KOPT-K1 (cell line): ENCODE measurements around the gene TEF.
"Not testable (repeated sequence)": the region's sequence is repeated elsewhere in the genome, so short reads cannot be mapped to it uniquely, and the experiment has no call there.

Source experiments
- H3K27ac ChIP-seq: fragments of 200-600 bp; sonication (generic); 2 replicates; pipeline ENCODE4 v1.5.1; 2016; ENCODE audit warnings: antibody characterized with exemption, mild to moderate bottlenecking, low read depth, low read length; ENCODE audit not compliant: poor library complexity, severe bottlenecking
- H3K36me3 ChIP-seq: fragments of 200-600 bp; sonication (generic); 2 replicates; pipeline ENCODE4 v1.5.1; 2017; ENCODE audit warnings: antibody characterized with exemption, mild to moderate bottlenecking, low read length, moderate library complexity; ENCODE audit not compliant: insufficient read depth
- H3K9me3 ChIP-seq: fragments of 200-600 bp; sonication (generic); 2 replicates; pipeline ENCODE4 v1.5.1; 2017; ENCODE audit warnings: antibody characterized with exemption, low read length, mild to moderate bottlenecking; ENCODE audit not compliant: insufficient read depth, poor library complexity, severe bottlenecking

TEF gene

GRCh38 chr22:41384128-41384527 lies 2.4 kb downstream of the TEF start:
- H3K27ac ChIP-seq: no peak overlapping the region
- no peaks in the 10 kb centered on the region for H3K9me3 ChIP-seq
- no peaks in the 10 kb centered on the region for H3K36me3 ChIP-seq

DNA sequence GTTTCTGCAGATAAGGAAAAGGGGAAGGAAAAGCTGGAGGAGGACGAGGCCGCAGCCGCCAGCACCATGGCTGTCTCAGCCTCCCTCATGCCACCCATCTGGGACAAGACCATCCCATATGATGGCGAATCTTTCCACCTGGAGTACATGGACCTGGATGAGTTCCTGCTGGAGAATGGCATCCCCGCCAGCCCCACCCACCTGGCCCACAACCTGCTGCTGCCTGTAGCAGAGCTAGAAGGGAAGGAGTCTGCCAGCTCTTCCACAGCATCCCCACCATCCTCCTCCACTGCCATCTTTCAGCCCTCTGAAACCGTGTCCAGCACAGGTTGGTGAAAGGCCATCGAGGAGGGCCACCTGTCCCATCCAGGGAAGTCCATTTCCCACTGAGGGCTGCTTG lies 5.6 kb downstream of the TEF start:
- Histone ChIP-seq H3K9me3 (no peaks in the 10 kb centered on the region), H3K36me3 (no peaks in the 10 kb centered on the region), H3K27ac (no peak overlapping the region)

GRCh38 chr22:41394012-41394356 lies 12.2 kb downstream of the TEF start:
- H3K36me3 ChIP-seq: peaks cover 13% of the 10 kb centered on the region; the same call in 1 of the 2 replicates
- H3K27ac ChIP-seq: no peak overlapping the region
- H3K9me3 ChIP-seq: no peaks in the 10 kb centered on the region

DNA sequence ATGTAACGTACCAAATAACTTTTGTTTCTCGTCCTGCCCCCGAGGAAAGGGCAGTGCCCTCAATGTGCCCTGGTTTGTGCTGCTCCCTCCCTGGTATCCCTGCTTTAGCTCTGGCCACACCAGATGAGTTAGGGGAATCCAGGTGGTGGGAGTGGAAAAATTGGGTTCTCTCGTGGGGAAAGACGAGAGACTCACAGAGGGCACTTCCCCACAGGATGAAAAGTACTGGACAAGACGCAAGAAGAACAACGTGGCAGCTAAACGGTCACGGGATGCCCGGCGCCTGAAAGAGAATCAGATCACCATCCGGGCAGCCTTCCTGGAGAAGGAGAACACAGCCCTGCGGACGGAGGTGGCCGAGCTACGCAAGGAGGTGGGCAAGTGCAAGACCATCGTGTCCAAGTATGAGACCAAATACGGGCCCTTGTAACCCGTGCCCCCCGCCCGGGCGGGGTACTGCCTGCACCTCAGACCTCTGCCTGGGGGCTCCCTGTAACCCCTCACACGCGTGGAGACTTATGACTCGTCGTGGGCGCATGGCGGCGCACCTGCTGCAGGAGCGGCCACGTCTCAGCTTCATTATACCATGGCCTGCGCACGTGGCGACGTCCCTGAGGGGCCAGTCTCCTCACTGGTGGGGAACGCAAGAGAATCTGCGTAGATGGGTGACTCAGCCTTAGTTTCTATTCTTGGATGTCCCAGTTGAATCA lies 13.9 kb downstream of the TEF start:
- Histone ChIP-seq H3K9me3 (no peaks in the 10 kb centered on the region), H3K27ac (no peak overlapping the region), H3K36me3 (peaks cover 13% of the 10 kb centered on the region; the same call in 1 of the 2 replicates)

DNA sequence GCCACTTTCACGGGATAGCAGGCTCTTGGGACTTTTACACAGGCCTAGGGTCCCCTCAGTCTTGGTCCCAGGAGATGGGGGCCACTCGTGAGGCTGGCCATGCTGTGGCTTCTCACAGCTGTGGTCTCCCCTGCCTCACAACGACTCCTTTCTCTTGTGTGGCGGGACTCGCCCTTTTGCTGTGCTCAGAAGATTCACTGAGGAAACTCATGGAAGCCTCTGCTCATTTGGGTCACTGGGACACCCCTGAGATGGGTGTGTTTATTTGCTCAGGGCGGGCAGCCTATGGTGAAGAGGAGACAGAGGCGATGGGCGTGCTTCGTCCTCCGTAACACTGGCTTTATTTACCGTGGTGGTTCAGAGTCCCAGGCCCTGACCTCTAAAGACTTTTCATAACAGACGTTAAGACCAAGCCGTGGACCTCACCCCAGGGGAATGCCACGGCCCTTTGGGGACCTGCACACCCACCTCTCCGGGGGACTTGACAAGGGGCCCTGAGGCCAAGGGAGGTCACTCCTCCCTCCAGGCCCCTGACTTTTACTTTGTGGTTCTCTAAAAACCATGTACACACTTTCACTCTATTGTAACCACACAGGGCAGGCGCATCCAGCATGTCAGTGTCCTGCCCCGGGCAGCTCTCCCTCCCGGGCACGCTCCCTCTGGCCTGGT lies 15.5 kb downstream of the TEF start:
- Histone ChIP-seq H3K27ac (no peak overlapping the region), H3K36me3 (peaks cover 13% of the 10 kb centered on the region; the same call in 1 of the 2 replicates)

DNA sequence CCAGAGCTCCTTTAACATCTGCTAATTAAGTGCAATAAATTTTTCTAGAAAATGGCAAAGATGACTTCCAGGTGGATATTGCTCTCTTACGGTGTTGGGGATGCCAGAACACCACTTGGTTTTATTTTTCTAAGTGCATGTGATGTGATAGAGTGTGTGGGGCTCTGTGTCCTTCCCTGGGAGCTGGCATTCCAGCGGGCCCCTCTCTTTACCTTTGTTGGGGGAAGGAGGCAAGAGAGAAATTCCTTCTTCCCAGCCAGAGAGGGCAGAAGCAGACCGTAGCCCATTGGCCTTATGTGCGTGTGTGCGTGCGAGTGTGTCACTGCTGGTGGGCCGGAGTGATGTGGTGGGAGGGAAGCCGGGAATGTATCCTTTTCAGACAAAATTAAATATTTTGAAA lies 17.2 kb downstream of the TEF start:
- H3K9me3 ChIP-seq: no peaks in the 10 kb centered on the region
- H3K27ac ChIP-seq: no peak overlapping the region
- peaks cover 13% of the 10 kb centered on the region; the same call in 1 of the 2 replicates for H3K36me3 ChIP-seq

More for the DNA sequence above, 15.5 kb downstream of the TEF start:
- H3K9me3 ChIP-seq: no peaks in the 10 kb centered on the region

DNA sequence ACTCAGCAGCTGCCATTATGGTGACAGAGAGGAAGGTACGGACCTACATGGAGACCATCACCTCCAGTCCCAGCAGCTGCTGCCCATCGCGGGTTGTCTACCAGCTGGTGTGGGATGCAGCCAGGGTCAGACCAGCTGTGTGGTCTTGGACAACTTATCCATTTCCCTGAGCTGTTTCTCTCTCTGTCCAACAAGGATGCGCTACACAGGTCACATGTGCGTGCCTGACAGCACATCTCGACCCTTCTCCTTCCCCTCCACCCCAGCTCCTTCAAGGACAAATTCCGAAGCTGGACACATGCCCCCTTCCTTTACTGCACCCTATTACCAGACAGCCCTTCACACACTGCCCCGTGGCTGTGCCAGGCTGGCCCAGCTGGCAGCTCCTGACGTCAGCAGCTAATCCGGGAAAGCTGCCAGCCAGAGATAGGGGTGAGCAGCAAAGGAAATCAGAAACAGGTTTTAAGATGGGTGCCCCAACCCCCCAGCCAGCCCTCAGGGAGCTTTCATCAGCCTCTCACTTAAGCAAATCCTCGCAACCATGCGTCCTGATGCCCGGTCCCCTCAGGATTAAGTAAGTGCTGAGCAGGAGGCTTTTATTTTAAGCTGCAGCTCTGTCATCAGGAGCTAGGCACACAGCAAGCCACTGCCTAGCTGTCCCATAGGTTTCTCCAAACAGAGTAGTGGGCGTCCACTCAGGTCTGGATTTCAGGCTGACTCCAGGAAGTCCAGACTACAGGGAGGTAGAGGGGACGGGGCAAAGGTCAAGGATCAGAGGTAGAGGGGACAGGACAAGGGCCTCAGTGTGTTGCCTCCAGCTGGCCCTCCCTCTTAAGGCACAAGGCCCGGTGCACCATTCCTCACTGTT lies 20.3 kb downstream of the TEF start:
- Histone ChIP-seq H3K36me3 (no peaks in the 10 kb centered on the region), H3K27ac (no peak overlapping the region), H3K9me3 (no peaks in the 10 kb centered on the region)

DNA sequence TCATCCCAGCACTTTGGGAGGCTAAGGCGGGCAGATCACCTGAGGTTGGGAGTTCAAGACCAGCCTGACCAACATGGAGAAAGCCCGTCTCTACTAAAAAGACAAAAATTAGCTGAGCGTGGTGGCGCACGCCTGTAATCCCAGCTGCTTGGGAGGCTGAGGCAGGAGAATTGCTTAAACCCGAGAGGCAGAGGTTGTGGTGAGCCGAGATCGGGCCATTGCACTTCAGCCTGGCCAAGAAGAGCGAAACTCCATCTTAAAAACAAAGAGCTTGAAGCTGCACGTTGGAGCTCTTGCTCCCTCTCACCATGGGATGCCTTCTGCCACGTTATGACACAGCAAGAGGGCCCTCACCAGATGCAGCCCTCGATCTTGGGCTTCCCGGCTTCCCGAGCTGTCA lies 21.1 kb downstream of the TEF start:
- H3K27ac ChIP-seq, H3K36me3 ChIP-seq: not testable (repeated sequence)

GRCh38 chr22:41403532-41404318 lies 22.0 kb downstream of the TEF start:
- Histone ChIP-seq H3K9me3 (no peaks in the 10 kb centered on the region), H3K36me3 (no peaks in the 10 kb centered on the region), H3K27ac (no peak overlapping the region)

More for the DNA sequence above, 21.1 kb downstream of the TEF start:
- not testable (repeated sequence) for H3K9me3 ChIP-seq

- no peaks in the 10 kb centered on the region for H3K36me3 ChIP-seq
- H3K27ac ChIP-seq: no peak overlapping the region
- no peaks in the 10 kb centered on the region for H3K9me3 ChIP-seq
These were observed 23.8 kb downstream of the TEF start for GRCh38 chr22:41405588-41405987.

DNA sequence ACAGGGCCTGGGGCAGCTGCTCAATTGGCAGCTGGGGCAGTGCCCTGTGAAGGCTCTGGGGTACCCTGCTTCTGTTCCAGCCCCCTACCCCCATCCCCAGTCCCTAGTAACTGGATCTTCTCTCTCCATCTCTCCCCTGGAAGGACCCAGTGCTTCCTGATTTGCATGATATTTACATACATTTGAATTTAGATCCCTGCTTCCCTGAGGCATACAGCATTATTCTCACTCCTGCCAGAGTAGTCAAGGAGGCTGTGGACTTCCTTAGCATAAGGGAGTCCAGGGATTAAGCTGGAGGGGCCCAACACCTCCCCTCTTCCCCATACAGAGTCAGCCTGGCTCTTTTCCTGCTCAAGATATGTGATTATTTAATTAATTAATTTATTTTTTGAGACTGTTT lies 24.7 kb downstream of the TEF start:
- Histone ChIP-seq H3K9me3 (no peaks in the 10 kb centered on the region), H3K27ac (no peak overlapping the region), H3K36me3 (no peaks in the 10 kb centered on the region)

- no peak overlapping the region for H3K27ac ChIP-seq
- no peaks in the 10 kb centered on the region for H3K36me3 ChIP-seq
- no peaks in the 10 kb centered on the region for H3K9me3 ChIP-seq
These were observed 25.7 kb downstream of the TEF start for GRCh38 chr22:41407433-41407832.

DNA sequence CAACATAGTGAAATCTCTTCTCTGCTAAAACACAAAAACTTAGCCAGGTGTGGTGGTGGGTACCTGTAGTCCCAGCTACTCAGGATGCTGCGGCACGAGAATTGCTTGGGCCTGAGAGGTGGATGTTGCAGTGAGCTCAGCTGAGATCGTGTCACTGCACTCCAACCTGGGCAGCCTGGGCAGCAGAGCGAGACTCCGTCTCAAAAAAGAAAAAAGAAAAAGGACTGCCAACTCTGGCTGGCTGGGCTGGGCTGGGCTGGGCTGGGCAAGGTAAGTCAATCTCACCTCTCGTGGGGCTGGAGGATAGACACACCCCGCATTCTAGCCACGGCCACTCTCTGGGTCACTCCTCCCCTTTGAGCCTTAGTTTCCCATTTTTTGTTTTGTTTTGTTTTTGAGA lies 26.9 kb downstream of the TEF start:
- no peak overlapping the region for H3K27ac ChIP-seq
- H3K9me3 ChIP-seq: no peaks in the 10 kb centered on the region
- no peaks in the 10 kb centered on the region for H3K36me3 ChIP-seq

DNA sequence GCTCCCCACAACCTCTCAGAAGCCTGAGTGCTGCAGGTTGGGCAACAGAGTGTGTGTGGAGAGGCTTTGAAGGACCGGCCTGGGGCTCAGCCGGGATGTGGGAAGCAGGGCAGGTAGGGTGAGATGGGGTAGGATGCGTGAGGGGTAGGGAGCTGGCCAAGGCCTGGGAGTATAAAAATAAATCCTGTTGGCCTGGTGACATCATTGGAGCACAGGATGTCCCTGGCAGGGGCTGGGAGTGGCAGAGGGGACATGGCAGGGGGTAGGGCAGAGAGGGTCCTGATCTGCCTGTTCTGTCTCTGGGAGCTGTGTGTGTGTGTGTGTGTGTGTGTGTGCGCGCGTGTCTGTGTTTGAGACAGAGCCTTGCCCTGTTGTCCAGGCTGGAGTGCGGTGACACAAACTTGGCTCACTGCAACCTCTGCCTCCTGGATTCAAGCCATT lies 28.6 kb downstream of the TEF start:
- Histone ChIP-seq H3K9me3 (no peaks in the 10 kb centered on the region), H3K27ac (no peak overlapping the region), H3K36me3 (no peaks in the 10 kb centered on the region)
